A673 (cell line): Measurements from ENCODE around the gene KLHL35.

Experiments used
- EZH2 ChIP-seq: fragments of 200-600 bp; sonication (generic); IDR thresholded peaks from 2 replicates; pipeline ENCODE4 v1.6.1; 2017; ENCODE audit warnings: borderline replicate concordance, low read depth, mild to moderate bottlenecking, mixed read lengths, antibody characterized with exemption, low read length; ENCODE audit not compliant: poor library complexity, severe bottlenecking
- TF ChIP-seq, protein P1 (sequence below): fragments of 300-800, 200-600 bp; sonication (generic); conservative IDR thresholded peaks from 2 replicates; pipeline ENCODE4 v1.5.1; 2017; ENCODE audit warnings: low read depth, mild to moderate bottlenecking, antibody characterized with exemption, low read length, moderate library complexity, mixed read lengths

DNA sequence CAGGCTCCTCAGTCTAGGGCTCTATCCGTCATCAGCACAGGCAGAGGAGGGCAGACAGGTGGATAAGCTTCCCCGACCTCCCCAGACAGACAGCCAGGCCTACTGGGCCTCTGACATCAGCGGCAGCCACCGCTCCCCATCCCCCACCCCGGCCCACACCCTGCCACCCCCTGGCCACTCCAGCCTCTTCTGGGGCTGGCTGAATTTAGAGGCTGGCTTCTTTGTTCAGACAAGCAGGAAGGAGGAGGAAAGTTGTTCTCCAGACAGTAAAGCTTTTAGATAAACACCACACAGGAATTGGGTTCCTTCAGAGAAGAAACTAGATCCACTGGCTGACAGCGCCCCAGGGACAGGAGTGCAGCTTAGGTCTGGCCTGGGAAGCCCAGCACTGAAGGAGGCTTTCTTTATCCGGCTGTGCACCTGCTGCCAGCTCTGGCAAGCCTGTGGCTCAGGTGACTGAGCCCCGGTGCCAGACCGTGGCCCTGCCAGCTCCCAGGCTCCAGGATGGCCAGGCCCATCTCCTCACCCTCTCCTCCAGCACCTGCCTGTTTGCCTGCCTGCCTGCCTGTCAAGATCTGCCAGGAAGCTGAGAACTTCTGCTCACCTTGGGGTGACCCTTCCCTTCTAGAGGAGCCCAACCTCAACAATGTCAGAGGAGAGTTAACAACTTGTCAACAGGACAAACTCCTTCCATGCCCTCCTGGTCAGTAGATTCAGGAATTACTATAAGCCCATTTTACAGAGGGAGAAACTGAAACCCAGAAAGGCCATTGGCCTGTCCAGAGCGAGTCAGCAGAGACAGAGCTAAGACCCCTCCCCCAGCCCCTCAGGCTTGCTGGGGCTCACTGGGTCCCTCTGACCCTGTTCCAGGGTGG is 44.0 kb upstream of the KLHL35 start:
- TF ChIP-seq, protein P1, sequence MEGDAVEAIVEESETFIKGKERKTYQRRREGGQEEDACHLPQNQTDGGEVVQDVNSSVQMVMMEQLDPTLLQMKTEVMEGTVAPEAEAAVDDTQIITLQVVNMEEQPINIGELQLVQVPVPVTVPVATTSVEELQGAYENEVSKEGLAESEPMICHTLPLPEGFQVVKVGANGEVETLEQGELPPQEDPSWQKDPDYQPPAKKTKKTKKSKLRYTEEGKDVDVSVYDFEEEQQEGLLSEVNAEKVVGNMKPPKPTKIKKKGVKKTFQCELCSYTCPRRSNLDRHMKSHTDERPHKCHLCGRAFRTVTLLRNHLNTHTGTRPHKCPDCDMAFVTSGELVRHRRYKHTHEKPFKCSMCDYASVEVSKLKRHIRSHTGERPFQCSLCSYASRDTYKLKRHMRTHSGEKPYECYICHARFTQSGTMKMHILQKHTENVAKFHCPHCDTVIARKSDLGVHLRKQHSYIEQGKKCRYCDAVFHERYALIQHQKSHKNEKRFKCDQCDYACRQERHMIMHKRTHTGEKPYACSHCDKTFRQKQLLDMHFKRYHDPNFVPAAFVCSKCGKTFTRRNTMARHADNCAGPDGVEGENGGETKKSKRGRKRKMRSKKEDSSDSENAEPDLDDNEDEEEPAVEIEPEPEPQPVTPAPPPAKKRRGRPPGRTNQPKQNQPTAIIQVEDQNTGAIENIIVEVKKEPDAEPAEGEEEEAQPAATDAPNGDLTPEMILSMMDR: no peak
- no peak for TF ChIP-seq EZH2
